DOHH2 (cell line): ENCODE results near the gene CNKSR1.

ENCODE experiments used
- EZH2phosphoT487 ChIP-seq: fragments of 200-600 bp; sonication (generic); IDR thresholded peaks from 2 replicates; pipeline ENCODE4 v1.6.1; 2017; ENCODE audit warnings: borderline replicate concordance, mild to moderate bottlenecking, antibody characterized with exemption, low read length, moderate library complexity, mixed read lengths
- TF ChIP-seq, protein P1 (sequence below): fragments of 200-600 bp; sonication (generic); IDR thresholded peaks from one replicate; pipeline ENCODE4 v1.5.1; 2014; ENCODE audit warnings: antibody characterized with exemption, mild to moderate bottlenecking, low read depth, low read length; ENCODE audit not compliant: poor library complexity, severe bottlenecking

DNA sequence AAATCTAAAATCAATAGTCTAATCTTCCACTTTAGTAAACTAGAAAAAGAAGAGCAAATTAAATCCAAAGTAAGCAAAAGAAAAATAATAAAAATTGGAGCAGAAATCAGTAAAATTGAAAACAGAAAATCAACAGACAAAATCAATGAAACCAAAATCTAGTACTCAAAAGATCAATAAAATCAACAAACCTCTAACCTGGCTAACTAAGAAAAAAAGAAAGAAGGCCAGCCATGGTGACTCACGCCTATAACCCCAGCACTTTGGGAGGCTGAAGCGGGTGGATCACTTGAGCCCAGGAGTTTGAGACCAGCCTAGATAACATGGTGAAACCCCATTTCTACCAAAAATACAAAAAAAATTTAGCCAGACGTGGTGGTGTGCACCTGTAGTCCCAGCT lies 42.8 kb upstream of the CNKSR1 start:
- TF ChIP-seq, protein P1, sequence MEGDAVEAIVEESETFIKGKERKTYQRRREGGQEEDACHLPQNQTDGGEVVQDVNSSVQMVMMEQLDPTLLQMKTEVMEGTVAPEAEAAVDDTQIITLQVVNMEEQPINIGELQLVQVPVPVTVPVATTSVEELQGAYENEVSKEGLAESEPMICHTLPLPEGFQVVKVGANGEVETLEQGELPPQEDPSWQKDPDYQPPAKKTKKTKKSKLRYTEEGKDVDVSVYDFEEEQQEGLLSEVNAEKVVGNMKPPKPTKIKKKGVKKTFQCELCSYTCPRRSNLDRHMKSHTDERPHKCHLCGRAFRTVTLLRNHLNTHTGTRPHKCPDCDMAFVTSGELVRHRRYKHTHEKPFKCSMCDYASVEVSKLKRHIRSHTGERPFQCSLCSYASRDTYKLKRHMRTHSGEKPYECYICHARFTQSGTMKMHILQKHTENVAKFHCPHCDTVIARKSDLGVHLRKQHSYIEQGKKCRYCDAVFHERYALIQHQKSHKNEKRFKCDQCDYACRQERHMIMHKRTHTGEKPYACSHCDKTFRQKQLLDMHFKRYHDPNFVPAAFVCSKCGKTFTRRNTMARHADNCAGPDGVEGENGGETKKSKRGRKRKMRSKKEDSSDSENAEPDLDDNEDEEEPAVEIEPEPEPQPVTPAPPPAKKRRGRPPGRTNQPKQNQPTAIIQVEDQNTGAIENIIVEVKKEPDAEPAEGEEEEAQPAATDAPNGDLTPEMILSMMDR: no peak
- no peak for TF ChIP-seq EZH2phosphoT487
